NCI-H345 treated with DMSO at 0.1 percent for 48 hours (cell line): ENCODE results near the gene DHX58.
A peak's percentile ranks its signal among the peaks of the same experiment; 100 is the strongest.

Source experiments
- DNase-seq: peaks from one replicate; lab custom pipeline; 2025; ENCODE audit not compliant: unreplicated experiment; lab: John Stamatoyannopoulos, UW

DHX58 gene

DNA sequence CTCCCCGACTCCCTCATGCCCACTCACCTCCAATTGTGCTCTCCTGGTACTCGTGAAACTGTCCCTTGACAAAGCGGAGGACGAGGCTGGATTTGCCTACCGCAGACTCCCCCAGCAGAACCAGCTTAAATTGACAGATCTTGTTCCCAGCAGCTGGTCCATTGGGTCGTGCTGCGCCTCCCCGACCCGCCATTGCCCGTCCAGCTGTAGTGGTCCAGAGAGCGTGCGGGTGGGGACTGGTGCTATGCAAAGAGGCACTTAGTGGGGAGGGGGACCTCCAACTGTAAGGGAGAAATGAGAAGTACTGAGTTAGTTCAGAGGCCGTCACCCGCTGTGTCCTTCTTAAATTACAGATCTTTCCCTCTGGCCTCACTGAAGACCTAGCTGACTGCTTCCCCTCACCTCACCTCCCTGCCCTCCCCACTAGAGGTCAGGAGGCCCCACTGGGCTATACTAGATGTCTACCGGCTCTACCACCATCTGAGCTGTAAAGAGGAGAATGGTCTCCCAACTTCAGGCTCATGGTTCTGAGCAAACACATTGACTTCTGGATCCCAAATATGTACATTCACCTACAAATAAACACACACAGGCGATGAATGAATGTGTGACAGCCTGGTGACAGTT is 17.9 kb upstream of the DHX58 start:
- DNase-seq: no peak

DNA sequence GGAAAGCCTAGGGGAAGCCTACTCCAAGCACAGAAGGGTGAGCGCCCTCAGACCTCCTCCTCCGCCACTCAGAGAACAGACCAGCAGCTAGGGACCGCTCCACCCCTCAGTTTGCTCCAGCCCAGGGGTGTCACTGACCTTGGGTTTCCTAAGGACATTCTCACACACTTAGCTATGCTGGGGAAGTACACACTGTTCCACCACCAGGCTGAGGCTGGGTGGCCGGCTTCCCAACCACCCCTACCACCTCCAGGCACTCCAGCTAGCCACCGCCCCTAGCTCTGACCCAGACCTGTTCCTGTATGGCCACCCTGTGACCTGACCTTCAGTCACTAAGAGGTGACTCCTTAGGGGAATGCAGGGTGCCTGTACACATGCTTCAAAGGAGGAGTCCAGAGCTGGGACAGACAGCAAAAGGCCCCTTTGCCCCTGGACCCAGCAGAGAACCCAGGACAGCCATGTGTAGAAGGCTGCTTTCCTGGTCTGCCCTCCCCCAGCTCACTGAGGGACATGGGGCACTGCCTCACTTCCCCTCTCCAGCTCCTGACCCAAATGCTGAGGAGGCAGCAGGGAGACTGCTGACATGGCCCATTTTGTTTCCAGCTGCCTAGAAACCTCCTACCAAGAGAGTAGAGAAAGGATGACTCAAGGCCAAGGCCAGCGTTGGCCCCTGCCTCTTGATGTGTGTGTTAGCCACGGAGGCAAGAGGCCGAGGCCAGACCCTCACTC is 16.8 kb upstream of the DHX58 start:
- DNase-seq: no peak

DNA sequence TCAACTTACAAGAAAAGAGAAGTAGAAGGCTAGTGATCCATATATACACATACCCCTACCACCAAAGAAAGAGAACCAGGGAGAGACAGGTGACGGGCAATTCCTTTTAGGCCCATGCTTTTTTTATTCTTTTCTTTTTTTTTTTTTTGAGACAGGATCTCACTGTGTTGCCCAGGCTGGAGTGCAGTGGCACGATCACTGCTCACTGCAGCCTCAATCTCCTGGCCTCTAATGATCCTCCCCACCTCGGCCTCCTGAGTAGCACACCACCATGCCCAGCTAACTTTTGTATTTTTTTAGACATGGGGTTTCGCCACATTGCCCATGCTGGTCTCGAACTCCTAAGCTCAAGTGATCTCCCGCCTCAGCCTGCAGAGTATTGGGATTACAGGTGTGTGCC is 14.9 kb upstream of the DHX58 start:
- DNase-seq: no peak

DNA sequence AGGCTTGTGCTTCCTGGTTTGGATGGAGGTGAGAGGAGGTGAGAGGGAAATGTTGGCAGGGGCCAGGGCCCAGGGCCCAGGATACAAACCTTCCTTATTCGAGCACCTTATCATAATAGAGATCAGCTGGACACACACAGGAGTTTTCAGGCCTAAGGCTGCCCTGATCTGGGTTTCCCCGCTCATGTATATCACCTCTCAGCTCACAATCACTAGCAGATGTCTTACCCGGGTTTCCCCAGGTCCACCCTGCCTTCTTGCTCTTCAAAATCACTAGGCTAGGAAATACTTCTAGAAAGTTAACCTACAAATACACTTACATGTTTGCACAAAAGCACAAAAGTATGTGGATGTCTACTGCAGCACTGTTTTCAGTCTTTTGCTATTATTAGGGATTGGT is 14.3 kb upstream of the DHX58 start:
- no peak for DNase-seq

DNA sequence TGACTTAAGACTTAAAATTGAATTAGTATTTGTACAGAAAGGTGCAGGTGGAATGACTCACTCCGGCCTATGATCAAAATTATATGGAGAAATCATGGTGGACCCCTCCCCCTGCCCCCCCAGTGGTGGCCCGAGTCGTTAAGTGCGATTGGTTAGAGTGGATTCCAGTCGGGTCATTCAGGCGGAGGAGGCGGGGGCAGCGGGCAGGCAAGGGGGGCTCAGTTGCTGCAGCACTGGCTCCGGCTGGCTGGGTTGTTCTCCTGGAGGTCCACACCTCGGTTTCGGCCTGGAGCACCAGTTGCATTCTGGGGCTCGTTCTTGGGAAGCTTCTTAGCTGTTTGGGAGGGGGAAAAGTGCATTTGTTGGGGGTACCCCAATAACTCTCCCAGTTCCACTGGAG is 13.1 kb upstream of the DHX58 start:
- no peak for DNase-seq

DNA sequence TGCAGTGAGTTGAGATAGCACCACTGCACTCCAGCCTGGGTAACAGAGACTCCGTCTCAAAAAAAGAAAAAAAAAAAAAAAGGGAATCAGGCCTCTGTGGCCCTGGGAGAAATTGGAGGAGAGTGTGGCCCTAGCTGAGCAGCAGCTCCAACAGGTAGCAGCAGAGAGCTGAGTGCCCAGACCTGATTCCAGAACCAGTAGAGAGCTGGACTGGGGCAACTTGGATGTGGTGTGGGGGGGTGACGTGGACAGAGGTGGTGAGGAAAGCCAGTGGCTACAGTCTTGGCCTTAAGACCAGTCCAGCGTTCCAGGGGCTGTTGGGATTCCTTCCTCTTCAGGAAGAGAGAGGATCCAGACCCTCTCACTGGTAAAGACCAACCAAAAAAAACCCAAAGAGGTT is 11.7 kb upstream of the DHX58 start:
- no peak for DNase-seq

DNA sequence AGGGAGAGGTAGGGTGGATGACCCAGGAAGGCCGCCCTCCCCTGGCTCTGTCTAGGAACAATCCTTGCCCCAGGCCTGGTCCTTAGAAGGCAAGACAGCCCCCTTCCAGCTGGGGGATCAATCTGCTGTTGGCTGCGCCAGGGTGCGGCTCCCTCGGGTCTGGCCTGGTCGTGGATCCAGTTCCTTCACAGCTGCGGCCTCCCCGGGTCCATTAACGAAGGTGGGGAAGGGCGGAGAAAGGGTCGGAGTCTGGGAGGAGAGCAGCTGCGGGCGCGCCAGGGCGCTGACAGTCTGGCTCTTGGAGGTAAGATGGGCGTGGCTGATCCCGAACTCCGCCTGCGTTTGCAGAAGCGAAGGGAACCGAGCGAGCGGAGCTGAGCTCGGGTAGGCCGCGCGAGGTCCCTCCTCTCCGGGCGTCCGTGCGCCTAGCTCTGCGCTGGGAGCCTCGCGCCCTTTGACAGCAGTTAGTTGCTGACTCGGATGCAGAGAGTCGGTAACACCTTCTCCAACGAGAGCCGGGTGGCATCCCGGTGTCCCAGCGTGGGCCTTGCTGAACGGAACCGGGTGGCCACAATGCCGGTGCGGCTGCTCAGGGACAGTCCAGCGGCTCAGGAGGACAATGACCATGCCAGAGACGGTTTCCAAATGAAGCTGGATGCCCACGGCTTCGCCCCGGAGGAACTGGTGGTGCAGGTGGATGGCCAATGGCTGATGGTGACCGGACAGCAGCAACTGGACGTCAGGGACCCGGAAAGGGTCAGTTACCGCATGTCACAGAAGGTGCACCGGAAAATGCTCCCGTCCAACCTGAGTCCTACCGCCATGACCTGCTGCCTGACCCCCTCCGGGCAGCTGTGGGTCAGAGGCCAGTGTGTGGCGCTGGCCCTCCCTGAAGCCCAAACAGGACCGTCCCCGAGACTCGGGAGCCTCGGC is 10.1 kb upstream of the DHX58 start, which contains the start of gene HSPB9:
Gene HSPB9 (plus strand): TSS at position 434 of the 933 bp plus-strand sequence. CDS start 47 bp downstream, at position 481.
- DNase-seq: no peak

DNA sequence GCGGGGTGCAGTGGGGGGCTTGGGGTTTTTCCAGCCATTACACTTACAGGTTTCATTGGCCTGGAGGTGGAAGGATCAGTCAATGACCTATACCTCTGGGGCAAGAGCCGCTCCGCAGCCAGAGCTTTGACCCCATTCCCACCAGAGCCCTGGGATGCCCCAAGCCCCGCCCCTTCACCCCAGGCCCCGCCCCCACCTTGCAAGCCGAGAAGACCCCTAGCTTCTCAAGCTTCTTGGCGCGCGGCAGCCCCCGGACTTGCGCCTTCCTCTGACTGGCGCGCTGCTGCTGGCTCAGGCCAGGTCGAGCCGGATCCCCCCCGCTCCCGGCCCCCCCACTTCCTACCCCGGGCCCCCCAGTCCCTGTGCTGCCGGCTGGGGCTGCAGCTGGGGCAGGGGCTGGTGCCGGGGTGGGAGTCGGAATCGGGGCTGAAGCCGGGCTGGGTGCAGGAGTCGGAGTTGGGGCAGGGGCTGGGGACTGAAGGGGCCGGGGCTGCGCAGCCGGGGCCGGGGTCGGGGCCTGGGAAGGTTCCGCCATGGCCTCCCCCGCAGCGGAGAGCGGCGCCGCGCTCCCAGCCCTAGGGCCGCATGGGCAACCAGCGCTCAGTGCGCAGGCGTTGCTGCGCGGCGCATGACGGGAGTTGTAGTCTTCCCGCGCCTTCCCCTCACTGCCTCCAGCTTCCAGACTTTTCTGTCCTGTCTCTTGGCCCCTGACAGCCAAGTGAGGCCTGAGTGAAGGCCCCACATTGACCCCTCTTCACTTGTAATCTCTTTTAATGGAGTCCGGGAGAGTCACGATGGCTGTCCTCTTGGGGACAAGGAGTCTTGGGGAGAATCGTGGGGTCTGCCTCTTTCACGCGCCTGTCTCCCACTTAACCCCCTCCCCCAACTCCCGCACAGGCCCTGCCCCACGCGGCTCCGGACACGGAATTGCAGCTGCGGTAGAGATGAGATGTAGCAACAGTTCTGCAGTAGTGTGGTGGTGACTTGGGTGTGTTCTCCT is 8.6 kb upstream of the DHX58 start, which contains the start of gene KAT2A:
Gene KAT2A (minus strand): TSS at position 598 of the 1,000 bp plus-strand sequence. CDS start 63 bp downstream, at position 535.
- DNase-seq: peak; percentile 57

DNA sequence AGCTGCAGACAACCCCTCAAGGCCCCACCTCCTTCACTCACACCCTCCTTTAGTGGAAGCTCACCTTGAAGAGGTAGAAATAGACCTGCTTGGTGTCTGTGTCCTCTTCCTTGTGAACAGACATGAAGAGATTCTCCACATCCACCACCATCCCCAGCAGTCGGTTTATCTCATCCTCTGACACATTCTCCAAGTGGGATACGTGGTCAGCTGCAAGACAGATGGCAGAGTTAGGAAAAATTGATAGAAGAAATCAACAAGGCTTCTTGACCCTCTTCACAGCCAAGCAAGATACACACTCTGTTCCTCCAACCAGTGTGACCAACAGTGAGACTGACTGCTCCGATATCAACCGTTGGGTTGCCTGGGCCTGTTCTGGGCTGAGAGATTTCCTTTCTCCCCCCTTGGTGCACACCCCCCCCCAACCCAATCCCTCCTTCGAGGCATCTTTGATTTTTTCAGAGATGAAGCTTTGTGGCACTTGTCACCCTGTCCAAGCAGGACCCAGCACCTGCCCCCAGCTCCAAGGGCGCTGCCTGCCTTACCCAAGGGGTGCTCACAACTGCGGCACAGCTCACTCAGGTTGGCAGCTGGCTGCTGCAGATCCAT is 7.8 kb upstream of the DHX58 start:
- DNase-seq: no peak

DNA sequence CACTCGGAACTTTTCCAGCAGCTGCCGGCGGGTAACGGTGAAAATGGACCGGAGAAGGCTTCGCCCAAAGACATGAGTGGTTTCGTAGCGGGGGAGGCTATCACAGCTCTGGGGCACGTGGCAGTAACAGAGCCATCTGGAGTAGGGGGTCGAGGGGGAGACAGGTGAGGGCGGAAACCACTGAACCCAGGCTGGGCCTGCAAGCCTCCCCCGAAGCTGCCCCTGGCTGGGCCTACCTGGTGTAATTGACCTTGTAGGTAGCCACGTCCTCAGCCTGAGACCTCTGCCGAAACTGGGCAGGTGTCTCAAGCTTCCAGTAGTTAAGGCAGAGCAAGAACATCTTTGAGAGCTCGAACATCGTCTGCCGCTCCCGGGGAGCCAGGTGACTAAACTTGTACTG is 6.8 kb upstream of the DHX58 start:
- no peak for DNase-seq

DNA sequence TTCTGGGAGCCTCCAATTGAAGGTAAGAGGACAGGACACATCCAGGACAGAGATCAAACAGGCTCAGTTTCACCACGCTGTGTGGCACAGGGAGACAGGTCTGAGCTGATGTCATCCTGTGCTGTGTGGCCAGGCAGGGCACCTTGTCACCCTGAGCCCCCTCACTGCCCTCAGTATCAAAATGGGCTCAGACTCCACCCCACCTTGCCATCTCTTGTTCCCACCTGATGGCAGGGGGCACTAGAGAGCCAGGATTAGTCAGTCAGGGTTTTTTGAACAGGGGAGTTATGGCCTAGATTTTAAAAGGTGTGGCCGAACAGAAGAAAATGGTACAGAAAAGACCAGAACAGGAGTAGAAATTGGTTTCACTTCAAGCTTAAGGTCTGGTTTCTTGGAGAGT is 6.0 kb upstream of the DHX58 start:
- DNase-seq: no peak

DNA sequence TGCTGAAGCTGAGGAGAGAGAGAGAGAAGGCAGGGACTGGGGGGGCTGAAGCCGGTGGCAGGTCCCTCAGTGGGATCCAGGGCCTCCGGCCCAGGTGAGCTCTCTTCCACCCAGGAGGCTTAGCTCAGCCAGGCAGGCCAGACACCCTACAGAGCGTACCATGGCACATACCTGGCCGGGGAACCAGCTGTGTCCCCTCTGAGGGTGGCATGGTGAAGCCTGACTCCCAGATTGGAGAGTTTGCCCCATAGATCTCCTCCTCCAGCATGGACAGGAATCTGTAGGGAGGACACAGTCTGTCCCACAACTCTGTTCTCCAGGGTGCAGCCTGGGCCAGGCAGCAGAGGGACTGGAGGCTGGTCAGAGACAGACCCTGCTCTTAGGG is 5.6 kb upstream of the DHX58 start:
- DNase-seq: no peak

DNA sequence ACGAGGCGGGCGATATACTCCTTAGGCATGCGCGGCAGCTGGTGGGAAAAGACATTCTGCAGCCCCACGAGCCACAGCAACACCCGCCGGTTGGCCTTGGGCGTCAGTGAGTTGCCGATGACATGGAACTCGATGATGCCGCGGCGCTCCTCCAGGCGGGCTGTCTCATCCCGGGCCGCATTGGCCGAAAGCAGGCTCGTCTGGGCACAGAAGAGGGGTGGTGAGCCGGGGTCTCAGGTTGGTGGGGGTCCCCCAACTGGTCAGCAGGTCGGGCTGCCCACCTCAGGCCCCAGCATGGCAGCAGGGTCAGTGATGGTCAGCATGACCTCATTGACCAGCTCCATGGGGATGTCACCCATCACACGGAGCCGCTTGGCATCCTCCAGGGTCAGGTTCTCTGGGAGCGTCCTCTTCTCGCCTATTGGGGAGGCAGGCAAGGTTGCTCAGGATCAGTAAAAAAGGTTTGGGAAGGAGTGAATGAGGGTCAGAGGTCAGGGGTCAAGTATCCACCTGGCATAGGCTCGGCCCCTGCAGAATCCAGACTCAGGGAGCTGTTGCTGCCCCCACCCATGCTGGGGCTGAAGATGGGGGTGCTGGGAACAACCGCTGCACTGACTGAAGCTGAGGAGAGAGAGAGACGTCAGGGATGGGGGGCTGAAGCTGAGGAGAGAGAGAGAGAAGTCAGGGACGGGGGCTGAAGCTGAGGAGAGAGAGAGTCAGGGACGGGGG is 5.0 kb upstream of the DHX58 start:
- no peak for DNase-seq

DNA sequence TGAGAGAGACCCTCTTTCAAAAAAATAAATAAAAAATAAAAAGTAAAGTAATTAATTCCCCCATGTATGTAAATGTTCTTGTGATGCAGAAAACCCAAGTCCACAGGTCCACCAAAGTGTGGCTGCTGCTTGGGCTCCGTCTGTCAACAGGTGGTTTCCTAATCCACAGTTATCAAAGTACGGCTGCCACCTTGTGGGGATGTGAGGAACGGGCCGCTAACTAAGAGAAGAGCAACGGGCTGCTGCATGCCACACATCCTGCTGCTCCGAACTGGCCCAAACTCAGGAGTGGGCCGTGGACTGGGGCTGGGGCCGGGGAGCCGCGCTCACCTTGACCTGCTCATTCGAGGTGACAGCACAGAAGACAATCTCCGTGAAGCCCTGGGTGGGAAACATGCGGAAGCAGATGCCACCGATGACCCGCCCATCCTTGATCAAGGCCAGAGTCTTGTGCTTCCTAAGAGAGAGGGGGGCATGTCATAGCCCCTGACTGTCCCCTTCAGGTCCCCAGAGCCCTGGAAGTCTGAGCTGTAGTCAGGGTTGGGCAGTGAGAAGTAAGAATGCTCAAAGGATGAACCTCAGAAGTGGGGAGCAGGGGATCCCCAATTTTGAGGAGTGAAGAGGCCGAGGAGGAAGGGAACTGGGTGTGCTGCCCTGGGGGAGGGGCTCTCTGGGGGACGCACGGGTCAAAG is 4.3 kb upstream of the DHX58 start:
- peak; percentile 47 for DNase-seq

DNA sequence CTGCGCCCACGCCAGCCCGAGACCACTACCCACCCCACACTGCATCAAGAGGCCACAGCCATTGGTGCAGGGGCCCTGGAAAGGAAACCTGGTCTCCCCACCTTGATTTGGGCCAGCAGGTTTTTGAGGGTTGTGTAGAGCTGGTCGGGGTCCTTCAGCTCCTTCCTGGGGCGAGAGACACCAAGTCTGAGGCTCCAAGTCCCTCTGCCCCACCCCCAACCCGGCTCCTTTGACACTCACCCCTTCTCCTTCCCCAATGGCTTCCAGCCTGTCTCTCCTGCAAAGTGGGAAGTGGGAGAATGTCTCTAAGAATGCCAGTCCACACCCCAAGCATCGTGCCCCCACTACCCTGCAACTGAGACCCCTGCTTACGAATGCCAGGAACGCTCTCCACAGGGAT is 1.6 kb upstream of the DHX58 start:
- DNase-seq: no peak

DNA sequence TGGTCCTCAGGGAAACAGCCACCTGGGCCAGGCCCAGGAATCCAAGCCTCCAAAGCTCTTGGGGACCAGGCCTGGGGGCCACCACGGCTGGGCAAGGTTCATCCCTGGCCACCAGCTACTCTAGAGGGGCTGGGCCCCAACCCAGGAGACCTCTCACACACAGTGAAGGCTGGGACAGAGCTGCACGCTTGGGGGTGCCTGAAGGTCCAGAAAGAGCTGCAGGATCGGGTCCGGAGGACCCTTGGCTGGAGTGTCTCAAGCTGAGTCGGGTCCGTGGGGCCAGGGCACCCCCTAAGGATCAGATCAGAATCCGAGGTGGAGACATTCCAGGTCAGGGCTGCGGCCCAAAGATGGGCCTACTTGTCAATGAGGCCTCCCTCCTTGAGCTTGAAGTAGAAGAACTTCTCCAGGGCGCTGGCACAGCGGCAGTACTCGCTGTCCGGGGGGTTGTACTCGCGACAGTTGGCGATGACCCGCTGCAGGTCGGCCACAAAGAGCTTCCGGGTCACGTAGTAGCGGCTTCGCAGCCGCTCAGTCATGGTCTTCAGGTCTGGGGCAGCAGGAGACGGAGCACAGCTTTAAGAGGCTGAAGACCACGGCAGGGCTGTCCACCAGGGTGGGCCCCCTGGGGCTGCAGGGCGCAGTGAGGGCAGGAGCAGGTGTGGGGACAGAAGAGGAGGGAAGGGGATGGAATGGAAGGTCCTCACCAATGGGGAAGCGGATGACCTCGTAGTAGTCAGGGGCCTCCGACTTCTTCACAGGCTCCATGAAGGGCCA is 967 bp upstream of the DHX58 start:
- no peak for DNase-seq

DNA sequence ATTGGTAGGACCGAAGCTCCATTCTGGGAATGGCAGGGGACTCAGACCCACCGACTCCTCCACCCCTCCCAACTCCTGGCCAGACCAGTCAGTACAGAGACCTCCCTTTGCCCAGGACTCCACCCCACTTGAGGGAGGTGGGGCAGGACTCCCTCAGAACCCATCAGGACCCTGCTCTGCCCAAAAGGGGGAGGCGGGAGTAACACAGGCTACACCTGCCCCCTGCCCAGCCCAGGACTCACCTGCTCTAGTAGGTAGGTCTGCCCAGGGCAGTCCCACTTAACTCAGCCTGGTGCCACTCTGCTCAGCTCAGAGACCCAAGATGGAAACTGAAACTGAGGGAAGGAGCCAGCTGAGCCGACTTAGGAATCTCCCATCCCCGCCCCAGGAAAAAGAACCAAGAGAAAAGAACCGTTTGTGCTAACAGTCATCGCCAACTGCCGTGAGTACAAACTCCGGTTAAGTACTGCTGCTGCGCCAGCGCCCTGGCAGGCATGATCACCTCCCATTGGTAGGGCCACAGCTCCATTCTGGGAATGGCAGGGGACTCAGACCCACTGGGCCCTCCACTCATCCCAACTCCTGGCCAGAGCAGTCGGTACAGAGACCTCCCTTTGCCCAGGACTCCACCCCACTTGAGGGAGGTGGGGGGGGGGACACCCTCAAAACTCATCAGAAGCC is 503 bp downstream of the DHX58 start:
- DNase-seq: no peak
